Measurements from ENCODE around the gene SLC22A23.

The SLC22A23 gene

DNA sequence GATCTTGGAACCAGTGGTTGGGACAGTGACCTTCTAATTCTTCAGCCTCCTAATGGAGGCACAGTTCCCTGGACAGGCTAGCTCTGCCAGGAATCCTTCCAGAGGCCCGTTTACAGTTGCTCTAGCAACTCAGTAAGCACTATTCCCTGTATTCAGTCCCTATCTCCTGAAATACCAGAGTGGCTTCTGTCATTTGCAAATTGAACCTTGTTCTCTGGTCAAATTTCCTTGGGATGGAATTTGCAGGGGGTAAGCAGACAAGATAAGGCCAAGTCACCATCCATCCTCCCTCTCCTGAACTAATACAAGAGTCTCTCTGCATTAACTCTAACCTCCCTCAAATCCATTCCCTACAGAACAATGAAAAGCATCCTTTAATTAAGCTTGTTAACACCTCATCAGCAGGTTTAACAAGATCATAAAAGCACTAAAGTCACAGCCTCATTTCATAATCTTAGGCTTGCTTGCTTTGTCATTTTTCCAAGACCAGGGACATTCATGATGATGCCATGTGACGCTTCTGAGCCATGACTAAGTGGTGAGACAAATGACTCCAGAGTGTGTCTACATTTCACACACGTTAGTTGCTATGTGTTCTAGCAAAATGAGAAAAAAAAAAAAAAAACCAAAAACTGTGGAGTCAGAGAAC lies 37.1 kb downstream of the SLC22A23 start:
- peak; percentile 25 for DNase-seq

DNA sequence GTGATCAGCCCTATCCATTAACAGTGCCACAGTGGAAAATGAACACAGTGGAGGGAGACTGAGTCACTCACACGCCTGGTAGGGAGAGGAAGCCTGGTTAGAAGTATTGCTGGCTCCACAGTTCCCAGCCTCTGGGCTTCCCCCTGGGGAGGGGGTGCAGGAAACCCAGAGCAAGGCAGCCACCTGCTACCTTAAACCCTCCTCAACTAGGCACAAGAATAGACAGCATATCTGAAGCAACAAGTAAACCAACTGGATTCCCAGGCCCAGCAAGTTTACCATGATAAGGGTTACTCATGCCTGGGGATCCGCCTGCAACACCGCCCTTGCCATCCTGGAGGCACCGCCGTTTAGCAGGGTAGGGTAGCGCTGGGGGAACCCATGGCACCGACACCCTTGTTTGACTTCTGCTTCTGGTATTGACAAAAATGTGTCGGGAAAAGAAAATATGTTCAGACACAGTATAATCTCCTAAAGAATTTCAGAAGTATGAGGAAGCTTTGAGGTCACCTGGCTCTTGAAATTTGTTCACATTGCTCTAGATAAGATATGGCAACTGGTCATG lies 38.3 kb downstream of the SLC22A23 start:
- DNase-seq: peak; percentile 91

GRCh38 chr6:3417473-3417872 lies 39.4 kb downstream of the SLC22A23 start:
- DNase-seq: no peak

DNA sequence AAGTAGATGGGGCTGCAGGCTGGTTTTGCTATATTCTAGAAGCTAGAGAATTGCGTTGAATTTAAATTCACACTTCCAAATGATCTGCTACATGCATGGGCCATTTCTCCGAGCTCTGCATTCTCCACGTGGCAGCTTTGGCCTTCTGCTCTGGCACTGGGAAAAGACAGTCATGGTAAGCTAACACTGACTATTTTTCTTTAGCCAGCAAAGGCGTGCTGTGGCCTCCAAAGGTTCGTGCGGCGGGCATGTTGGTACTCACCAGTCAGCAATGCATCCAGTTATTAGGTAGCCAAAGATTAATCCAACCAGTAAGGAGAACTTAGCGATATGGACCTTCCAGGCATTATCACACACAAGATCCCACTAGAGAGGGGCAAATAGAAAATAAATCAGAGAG lies 41.4 kb downstream of the SLC22A23 start:
- DNase-seq: no peak

- DNase-seq: peak; percentile 83
Measured at GRCh38 chr6:3415082-3415453, 41.8 kb downstream of the SLC22A23 start.

DNA sequence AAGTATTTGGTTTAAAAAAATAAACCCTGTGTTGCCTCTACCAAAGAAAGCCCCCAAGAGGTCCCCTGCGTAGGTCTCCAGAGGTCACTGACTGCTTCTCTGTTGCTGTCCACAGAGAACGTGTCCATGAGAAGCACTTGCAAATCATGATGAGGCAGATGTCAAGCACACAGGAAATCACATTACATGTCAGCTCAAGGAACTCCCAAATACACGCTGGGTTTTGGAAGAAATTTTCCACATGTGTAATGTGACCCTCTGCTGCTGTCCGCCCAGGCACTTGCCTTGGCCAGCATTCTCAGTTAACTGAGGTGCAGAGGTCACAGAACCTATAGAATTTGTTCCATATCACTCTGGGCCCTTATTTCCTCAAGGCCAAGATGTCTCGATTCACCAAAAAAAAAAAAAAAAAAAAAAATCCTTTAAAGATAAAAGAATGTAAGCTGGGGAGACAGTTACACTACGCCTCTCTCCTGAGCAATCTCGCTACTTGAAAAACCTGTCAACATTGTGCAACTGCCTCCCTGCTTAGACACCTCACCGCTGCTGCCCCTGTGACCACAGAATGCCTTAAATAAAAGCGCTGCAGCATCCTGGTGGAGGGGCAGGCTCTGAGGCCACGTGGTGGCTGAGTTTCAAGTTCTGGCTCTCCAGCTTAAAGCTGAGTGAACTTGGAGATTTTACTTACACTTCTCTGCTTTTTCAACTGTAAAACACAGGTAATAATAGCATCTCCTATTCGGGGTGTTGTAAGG lies 42.3 kb downstream of the SLC22A23 start:
- DNase-seq: peak; percentile 67

GRCh38 chr6:3413592-3413991 lies 43.3 kb downstream of the SLC22A23 start:
- no peak for DNase-seq

- no peak for DNase-seq
Measured at GRCh38 chr6:3412779-3413500, 43.9 kb downstream of the SLC22A23 start.

DNA sequence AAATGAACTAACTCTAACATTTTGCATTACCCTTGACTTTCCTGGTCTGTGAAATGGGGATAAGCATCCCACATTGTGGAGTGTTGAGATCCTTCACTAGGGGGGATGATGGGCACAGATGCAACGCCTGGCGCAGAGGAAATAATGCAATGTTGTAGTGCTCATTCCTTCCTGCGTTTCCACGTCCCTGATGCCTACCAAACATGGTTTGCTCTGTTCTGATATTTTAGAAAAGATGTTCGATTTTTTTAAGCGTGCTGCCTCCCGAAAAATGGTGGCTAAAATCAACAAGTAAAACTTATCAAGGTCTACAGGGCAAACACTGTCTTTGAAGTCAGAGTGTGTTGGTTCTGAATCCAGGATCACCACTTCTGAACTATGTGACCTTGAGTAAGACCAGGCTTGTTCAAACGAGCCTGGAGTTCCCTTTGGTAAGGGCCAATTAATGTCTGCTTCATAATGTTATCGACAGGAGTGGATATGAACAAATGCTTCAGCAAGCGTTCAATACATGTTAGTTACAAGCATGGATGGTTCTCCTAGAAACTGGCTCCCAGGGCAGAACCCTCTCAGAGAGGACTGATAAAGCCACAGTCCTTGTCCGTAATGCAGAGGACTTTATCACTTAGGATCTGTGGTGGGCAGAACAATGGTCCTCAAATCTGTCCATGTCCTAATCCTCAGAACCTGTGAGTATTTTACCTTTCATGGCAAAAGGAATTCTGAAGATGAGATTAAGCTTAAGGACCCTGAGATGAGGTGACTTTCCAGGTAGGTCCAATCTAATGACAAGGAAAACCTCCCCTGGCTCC lies 44.7 kb downstream of the SLC22A23 start:
- DNase-seq: no peak

DNA sequence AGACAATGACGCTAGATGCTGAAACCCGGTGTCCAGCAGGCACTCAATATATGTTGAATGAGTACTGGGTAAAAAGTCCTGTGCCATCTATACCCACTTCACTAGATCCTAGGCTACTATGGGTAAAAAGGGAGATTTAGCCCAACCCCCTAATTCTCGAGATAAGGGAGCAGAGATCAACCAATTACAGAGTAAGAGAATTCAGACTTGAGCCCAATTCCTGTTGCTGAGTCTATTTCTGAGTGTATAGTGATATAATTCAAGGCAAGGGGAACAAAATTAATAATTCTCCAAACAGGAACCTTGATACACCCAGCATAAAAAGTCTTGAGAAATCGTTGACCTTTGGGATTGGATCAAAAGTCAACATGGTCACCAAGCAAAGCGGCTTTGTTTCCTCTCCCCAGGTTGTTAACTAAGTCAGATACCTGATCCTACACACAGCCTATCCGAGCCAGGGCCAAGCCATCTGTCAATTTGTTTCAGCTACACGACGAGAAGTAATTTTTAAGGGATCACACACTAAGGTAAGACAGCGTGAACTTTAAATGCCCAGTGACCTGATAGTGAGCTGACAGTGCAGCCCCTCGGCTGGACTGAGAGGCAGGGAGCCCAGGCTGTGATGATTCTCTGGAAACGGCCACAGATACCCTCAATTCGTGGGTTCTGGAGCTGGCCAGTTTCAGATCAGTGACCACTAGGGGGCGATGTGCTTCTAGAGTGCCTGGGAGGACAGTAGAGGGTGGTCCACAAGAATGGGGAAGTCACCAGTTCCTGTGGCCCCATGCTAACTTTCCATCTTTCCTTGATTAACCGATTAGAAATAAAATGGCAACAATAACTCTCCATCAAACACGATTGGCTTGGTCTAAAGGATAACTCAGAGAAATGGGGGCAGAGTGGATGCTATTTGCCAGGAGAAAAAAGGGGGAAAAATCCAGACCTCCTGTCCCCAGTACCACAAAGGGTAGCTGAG lies 46.2 kb downstream of the SLC22A23 start:
- peak; percentile 94 for DNase-seq

- DNase-seq: no peak
Measured at GRCh38 chr6:3409699-3410384, 47.0 kb downstream of the SLC22A23 start.

DNA sequence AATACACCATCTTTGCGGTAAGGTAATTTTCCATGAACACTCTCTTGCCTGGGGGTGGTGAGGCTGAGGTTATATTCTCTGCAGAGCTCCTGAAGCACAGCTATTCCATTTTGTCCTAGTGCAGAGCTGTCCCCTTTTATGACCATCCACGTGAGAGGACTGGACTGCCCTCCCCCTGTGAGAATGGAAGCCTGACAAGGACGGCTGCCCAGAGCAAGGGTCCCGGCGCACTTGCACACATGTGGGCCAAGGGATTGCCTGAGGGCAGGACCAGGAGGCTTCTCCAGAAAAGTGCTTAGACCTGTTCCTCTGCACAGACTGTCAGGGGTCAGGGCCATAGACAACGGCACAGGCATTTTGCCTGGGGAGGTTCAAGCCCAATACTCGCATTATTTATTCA lies 48.2 kb downstream of the SLC22A23 start:
- DNase-seq: no peak

DNA sequence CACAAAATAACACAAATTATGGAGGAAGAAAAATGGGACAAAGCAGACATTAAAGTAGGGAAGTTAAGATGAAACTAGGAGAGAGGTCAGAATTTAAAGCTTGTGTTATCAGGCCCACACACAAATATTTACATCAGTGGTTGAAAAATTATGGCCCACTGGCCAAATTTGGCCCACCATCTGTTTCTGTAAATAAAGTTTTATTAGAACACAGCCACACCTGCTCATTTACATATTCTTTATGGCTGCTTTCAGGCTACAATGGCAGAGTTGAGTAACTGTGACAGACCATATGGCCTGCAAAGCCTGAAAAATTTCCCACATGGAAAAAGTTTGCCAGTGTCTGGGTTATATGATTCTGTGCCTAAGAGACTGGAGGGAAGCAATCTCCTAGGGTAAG lies 49.0 kb downstream of the SLC22A23 start:
- no peak for DNase-seq

DNA sequence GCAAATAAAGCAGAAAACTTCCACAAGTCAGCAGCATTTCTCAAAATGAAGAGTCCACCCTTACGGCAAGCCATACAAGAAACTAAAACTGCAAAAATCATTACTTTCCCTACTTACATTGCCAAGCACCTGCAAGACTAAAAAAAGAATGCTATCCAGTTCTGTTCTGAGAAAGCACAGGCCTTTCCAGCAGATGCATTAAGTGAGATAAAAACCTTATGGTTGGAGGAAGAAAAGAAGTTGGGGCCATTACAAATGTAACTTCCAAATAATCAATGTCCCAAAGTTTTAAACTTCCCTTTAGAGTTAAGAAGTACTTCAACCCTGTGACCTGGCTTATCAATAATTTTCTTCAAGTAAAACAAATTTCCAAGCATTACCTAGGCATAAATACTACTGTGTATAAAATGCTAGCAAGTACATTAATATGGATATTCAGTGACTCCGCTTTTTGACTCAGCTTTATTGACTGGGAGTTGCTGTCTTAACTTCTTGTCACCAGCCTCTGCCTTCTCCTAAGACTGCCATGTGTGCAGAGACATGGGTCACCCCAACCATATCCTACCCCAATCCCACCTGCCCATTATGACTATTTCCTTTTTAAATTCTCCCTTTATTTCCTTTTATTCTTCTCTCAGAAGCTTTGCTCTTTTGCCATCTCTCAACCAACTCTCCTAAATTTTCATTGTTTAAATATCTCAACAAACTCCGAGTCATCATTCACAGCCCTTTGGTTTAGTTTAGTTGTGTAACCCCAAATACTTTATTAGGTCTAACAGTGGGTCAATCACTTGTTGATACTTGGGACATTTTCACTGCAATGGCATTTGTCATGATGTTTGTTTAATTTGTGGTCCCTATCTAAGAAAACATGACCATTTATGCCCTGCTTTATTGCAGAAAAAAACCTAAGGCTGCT lies 49.7 kb downstream of the SLC22A23 start:
- DNase-seq: peak; percentile 74

DNA sequence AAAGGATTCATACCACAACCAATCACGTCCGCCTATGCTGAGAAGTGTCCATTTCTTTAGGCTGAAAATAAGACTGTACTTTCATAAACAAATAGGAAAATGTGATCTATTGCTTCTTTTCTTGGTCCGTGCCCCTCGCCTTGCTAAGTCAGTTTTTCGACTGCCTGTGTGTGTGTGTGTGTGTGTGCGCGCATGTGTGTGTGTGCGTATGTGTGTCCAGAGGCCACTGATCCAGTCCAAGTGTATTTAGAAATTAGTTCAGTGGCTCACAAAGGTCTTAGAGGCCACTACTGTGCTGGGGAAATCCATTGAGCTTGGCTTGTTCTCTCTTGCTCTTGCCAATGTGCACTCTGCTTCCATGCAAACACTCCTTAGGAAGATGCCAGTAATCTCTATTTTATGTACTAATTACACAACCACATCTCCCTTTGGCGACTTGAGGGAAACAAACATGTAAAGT lies 50.5 kb downstream of the SLC22A23 start:
- DNase-seq: no peak

GRCh38 chr6:3405679-3406078 lies 51.2 kb downstream of the SLC22A23 start:
- no peak for DNase-seq

GRCh38 chr6:3405182-3405518 lies 51.7 kb downstream of the SLC22A23 start:
- no peak for DNase-seq

DNA sequence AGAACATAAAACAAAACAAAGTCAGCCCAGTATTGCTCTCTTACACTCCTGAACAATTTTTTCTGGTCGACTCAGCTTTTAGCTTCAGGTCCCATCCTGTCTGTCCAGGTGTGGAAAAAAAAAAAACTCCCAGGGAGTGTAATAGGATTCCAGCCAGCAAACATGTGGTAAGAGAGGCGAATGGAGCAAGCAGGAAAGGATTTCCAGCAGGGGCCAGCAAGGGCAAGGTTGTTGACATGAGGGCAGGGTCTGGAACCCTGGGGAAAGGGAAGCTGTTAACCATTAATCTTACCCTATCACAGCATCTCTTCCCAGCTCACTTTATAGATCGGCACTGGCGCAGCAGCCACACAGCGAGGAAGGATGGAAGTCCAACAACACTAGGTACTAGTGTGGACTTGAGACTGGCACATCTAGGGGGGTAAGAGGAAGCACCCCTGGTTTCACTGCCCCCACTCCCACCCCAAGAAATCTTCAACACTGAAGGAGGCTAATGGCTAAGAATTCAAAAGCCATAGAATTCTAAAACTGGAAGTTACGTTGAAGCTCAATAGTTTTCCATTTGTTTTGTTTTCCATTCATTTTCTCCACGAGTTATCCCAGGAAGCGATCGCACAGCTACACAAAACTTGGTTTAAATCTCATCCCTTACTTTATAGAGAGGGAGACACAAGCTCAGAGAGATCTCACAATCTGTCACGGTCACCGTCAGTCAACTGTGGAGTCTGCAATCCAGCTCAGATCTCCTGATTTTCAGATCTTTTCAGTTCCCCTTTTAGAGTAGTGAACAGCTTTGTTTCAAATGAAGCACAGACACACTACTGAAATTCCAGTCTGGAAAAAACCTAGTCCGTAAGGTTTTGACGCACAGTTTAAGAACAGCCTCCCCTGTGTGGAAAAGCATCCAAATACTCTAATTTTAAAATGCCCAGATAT lies 53.3 kb downstream of the SLC22A23 start:
- no peak for DNase-seq
